Activated gamma-delta T cell treated with Interleukin-2 at 50 U/mL for 16 hours (primary cell): Measurements from ENCODE around the gene MS4A18.

Experiments
- DNase-seq: peaks from one replicate; pipeline ENCODE4 v3.0.0-alpha.2; 2020

The MS4A18 gene

GRCh38 chr11:60768202-60768601 is 43.7 kb downstream of the MS4A18 start:
- no peak for DNase-seq

- DNase-seq, result no peak
Measured at GRCh38 chr11:60769273-60769672, 44.8 kb downstream of the MS4A18 start.

- DNase-seq, result no peak
Measured at GRCh38 chr11:60769811-60770210, 45.3 kb downstream of the MS4A18 start.

GRCh38 chr11:60771146-60771545 is 46.6 kb downstream of the MS4A18 start:
- no peak for DNase-seq

- no peak for DNase-seq
Measured at GRCh38 chr11:60771879-60772525, 47.5 kb downstream of the MS4A18 start.

GRCh38 chr11:60772666-60773065 is 48.1 kb downstream of the MS4A18 start:
- DNase-seq, result no peak

GRCh38 chr11:60774726-60775125 is 50.2 kb downstream of the MS4A18 start:
- no peak for DNase-seq

- DNase-seq, result peak; percentile 80
Measured at GRCh38 chr11:60775420-60775961, 51.0 kb downstream of the MS4A18 start.

- no peak for DNase-seq
Measured at GRCh38 chr11:60776167-60776566, 51.6 kb downstream of the MS4A18 start.

GRCh38 chr11:60777106-60777505 is 52.6 kb downstream of the MS4A18 start:
- no peak for DNase-seq

GRCh38 chr11:60777572-60777971 is 53.1 kb downstream of the MS4A18 start:
- DNase-seq, result no peak

- no peak for DNase-seq
Measured at GRCh38 chr11:60780065-60780464, 55.5 kb downstream of the MS4A18 start.

GRCh38 chr11:60780774-60781173 is 56.3 kb downstream of the MS4A18 start:
- no peak for DNase-seq

GRCh38 chr11:60781286-60781980 is 56.9 kb downstream of the MS4A18 start:
- DNase-seq, result no peak

GRCh38 chr11:60781981-60782316 is 57.4 kb downstream of the MS4A18 start:
- DNase-seq, result no peak

- DNase-seq, result no peak
Measured at GRCh38 chr11:60782393-60783140, 58.0 kb downstream of the MS4A18 start.

GRCh38 chr11:60783141-60783484 is 58.6 kb downstream of the MS4A18 start:
- no peak for DNase-seq

GRCh38 chr11:60783911-60784310 is 59.4 kb downstream of the MS4A18 start:
- DNase-seq, result no peak

GRCh38 chr11:60785136-60785535 is 60.6 kb downstream of the MS4A18 start, which contains the start of gene MS4A10:
Gene MS4A10, plus strand, starts transcription at chr11:60785333. Its CDS starts 5,003 bp downstream, at chr11:60790336.
- DNase-seq, result no peak

- DNase-seq, result no peak
Measured at GRCh38 chr11:60785806-60786361, 61.4 kb downstream of the MS4A18 start.

GRCh38 chr11:60786811-60787567 is 62.5 kb downstream of the MS4A18 start:
- no peak for DNase-seq

GRCh38 chr11:60788401-60789125 is 64.0 kb downstream of the MS4A18 start:
- DNase-seq, result no peak
